GM04503 (cell line): ENCODE data around the gene APC2.
"Not testable (repeated sequence)": the region's sequence is repeated elsewhere in the genome, so short reads cannot be mapped to it uniquely, and the experiment has no call there.

Experiments
- DNase-seq: peaks from one replicate; pipeline ENCODE4 v3.0.0-alpha.2; 2012; ENCODE audit warnings: low read depth

APC2 gene

DNA sequence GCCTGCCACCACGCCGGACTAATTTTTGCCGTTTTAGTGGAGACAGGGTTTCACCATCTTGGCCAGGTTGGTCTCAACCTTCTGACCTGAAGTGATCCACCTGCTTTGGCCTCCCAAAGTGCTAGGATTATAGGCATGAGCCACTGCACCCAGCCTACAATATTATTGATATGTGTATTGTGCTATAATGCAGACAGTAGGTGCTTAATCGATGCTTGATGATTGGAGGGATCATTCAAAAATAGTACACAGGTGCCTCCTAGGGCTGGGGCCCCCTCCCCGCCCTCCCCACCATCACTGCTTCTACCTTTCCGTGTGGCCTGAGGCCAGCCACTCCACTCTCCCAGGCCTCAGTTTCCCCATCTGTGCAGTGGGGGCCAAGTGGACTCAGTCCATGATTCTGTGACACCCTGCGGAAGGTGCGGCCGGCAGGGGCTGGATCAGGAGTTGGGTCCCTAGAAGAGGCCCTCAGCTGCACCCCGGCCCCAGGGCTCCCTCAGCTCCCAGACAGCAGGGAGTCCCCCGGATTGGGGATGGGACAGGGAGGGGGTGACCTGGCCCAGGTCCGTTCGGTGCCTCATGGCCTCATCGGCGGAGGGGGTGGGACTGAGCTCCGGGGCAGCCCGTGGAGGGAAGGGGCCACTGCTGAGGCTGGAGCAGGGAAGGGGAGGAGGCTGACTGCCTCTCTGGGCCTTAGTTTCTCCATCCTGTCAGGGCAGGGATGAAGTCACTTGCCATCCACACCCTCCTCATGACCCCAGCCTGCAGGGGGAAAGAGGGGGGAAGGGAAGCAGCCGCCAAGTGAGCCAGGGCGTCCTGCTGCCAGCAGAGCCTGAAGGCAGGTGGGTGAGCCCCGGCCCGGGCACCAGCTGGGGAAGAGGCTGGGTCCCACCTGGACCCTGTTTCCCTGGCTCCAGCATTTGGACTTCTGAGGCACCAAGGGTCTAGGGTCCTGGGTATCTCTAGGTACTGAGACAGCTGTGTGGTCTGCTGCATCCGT is 61.7 kb downstream of the APC2 start:
- no peak for DNase-seq

DNA sequence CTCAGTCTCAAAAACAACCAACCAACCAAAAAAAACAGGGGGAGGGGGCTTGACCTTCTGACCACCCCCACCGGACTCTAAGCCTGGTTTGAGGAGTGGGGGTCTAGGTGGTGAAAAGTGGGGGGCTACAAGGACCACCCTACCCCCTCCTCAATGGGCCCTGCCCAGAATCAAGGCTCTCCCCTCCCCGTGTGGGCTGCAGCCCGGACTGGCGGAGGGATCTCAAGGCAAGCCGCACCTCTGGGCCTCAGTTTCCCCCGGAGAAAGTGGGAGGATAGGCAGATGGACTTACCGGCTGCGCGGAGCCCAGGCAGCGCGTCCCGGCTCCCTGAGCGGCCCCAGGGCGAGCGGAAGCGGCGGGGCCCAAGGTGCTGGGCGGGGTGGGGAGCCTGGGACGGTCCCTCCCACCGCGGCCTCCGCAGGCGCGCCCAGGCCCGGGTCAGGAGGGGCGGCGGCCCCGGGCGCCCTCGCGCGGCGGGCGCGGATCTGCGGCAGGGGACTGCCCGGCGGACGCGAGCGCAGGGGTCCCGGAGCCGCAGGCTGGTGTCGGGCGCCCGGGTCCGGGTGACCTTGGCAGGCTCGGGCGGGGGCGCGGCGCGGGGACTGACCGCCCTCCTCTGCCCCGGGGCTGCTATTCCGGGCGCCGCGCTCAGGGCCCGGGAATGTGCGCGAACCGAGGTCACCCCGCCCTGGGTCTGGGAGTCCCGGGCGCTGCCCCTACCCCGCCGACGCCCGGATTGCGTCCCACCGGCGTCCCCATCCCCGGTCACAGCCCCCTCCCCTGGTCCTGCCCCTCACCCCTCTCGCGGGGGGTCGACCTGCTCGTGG is 63.0 kb downstream of the APC2 start, which contains the start of gene ADAMTSL5:
Gene ADAMTSL5 (minus strand): TSS at position 349 of the 828 bp plus-strand sequence. CDS start 2,076 bp downstream, outside the sequence.
- DNase-seq: no peak

- no peak for DNase-seq
Observed at GRCh38 chr19:1513499-1514294, 63.8 kb downstream of the APC2 start.

GRCh38 chr19:1514295-1514661 is 64.4 kb downstream of the APC2 start:
- DNase-seq: no peak

DNA sequence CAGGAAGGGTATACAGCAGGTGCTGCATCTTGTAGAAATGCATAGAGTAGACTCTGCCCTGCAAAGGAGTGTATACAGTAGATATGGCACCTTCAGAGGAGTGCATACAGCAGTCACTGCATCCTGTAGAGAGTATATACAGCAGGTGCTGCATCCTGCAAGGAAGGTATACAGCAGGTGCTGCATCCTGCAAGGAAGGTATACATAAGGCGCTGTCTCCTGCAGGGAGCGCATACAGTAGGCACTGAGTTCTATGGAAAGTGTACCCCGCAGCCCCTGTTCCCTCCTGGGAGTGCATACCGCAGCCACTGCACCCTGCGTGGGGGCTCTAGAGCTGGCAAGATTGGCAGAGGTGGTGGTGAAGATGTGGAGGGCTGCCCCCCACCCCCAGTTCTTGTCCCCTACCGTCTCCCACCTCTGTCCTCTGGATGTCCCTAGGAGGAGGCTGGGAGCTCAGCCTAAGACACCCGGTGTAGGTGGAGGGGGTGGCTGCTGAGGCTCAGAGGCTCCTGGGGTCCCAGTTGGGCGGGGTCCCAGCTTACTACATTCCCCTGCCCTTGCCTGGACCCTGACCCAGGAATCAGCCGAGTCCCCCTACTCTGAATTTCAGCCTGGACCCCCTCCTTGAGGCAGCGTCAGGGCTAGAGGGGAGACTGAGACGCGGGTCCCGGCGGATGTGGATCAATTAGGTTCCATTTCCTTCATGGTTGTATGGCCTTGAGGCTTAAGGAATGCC is 65.2 kb downstream of the APC2 start:
- DNase-seq: no peak

DNA sequence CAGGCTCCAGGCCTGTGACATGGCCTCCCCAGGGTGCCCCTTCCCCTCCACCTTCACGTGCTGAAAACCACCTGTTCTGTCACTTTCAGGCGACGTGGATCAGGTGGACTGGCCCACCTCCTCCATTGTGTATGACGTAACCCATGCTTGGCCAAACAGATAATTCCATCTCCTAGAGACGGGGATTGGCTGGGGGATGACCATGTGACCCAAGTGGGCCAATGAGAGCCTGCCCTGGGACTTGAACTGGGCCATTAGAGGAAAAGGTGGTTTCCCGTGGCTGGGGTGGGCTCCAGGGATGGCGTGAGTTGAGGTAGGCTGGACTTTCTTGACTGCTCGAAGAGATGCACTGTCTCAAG is 66.5 kb downstream of the APC2 start:
- DNase-seq: no peak

DNA sequence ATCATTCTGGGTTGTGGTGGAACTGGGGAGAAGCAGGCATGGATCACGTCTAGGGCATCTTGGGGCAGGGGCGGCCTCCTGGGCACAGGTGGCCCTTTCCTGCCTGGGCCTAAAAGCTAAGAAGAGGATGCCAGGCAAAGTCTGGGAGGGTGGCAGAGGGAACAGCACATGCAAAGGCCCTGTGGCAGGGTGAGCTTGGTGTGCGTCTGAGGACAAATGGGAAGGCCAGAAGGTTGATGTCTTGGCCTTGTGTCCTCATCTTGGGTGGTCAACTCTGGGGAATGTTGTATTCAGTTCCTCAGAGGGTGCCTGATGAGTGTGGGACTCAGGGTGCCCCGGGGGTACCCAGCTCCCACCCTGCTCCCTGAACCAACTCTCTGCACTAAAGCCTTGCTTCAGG is 68.5 kb downstream of the APC2 start:
- DNase-seq: no peak

DNA sequence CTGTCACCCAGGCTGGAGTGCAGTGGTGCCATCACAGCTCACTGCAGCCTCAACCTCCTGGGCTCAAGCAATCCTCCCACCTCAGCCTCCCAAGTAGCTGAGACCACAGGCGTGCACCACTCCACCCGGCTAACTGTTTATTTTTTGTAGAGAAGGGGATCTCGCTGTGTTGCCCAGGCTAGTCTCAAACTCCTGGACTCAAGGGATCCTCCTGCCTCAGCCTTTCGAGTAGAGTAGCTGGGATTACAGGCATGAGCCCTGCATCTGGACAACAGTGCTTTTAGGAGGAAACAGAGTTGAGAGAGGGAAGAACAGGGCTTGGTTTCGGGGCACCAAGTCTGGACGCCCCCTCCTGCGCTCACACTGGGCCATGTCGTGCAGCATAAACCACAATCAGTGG is 69.9 kb downstream of the APC2 start:
- DNase-seq: not testable (repeated sequence)

- no peak for DNase-seq
Observed at GRCh38 chr19:1520203-1520780, 70.4 kb downstream of the APC2 start.

DNA sequence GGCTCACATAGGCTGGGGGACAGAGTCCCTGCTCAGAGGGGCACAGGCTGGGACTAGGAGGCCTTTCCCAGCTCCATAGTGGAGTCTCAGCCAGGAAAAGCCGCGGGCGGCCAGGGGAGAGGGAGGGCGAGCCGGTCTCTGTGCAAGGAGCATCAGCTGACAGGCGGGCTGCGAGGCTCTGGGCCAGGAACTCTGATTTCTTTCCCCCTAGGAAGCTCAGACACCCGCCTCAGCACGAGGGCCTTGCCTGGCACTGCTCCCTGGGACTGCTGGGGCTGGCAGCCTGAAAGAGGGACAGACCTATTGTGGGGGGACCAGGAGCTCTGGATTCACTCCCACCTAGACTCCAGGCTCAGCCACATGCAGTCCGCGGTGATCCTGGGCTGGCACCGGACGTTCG is 71.7 kb downstream of the APC2 start:
- no peak for DNase-seq

GRCh38 chr19:1522061-1522460 is 72.1 kb downstream of the APC2 start:
- no peak for DNase-seq

- no peak for DNase-seq
Observed at GRCh38 chr19:1522838-1523237, 72.9 kb downstream of the APC2 start.
